HEK293 (cell line): ENCODE measurements around the gene ITGB5.

Source experiments
- TF ChIP-seq, protein P1 (sequence below): fragments of 450-650 bp; formaldehyde crosslinking; IDR thresholded peaks from 2 replicates; pipeline ENCODE4 v1.5.1; 2016; ENCODE audit warnings: missing biosample characterization, missing genetic modification characterization
- TF ChIP-seq, protein P2 (sequence below): fragments of 450-650 bp; formaldehyde crosslinking; IDR thresholded peaks from 2 replicates; pipeline ENCODE4 v1.5.1; 2016; ENCODE audit warnings: missing biosample characterization, missing genetic modification characterization
- TF ChIP-seq, protein P3 (sequence below): fragments of 450-650 bp; formaldehyde crosslinking; IDR thresholded peaks from 2 replicates; pipeline ENCODE4 v1.5.1; 2016; ENCODE audit warnings: missing biosample characterization, missing genetic modification characterization, low read depth

GRCh38 chr3:124834723-124835718 lies 52.1 kb downstream of the ITGB5 start:
- TF ChIP-seq, protein P1, sequence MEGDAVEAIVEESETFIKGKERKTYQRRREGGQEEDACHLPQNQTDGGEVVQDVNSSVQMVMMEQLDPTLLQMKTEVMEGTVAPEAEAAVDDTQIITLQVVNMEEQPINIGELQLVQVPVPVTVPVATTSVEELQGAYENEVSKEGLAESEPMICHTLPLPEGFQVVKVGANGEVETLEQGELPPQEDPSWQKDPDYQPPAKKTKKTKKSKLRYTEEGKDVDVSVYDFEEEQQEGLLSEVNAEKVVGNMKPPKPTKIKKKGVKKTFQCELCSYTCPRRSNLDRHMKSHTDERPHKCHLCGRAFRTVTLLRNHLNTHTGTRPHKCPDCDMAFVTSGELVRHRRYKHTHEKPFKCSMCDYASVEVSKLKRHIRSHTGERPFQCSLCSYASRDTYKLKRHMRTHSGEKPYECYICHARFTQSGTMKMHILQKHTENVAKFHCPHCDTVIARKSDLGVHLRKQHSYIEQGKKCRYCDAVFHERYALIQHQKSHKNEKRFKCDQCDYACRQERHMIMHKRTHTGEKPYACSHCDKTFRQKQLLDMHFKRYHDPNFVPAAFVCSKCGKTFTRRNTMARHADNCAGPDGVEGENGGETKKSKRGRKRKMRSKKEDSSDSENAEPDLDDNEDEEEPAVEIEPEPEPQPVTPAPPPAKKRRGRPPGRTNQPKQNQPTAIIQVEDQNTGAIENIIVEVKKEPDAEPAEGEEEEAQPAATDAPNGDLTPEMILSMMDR (tag by site-specific recombination), result no peak
- TF ChIP-seq, protein P2, sequence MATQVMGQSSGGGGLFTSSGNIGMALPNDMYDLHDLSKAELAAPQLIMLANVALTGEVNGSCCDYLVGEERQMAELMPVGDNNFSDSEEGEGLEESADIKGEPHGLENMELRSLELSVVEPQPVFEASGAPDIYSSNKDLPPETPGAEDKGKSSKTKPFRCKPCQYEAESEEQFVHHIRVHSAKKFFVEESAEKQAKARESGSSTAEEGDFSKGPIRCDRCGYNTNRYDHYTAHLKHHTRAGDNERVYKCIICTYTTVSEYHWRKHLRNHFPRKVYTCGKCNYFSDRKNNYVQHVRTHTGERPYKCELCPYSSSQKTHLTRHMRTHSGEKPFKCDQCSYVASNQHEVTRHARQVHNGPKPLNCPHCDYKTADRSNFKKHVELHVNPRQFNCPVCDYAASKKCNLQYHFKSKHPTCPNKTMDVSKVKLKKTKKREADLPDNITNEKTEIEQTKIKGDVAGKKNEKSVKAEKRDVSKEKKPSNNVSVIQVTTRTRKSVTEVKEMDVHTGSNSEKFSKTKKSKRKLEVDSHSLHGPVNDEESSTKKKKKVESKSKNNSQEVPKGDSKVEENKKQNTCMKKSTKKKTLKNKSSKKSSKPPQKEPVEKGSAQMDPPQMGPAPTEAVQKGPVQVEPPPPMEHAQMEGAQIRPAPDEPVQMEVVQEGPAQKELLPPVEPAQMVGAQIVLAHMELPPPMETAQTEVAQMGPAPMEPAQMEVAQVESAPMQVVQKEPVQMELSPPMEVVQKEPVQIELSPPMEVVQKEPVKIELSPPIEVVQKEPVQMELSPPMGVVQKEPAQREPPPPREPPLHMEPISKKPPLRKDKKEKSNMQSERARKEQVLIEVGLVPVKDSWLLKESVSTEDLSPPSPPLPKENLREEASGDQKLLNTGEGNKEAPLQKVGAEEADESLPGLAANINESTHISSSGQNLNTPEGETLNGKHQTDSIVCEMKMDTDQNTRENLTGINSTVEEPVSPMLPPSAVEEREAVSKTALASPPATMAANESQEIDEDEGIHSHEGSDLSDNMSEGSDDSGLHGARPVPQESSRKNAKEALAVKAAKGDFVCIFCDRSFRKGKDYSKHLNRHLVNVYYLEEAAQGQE (tag by site-specific recombination), result no peak
- TF ChIP-seq, protein P3, sequence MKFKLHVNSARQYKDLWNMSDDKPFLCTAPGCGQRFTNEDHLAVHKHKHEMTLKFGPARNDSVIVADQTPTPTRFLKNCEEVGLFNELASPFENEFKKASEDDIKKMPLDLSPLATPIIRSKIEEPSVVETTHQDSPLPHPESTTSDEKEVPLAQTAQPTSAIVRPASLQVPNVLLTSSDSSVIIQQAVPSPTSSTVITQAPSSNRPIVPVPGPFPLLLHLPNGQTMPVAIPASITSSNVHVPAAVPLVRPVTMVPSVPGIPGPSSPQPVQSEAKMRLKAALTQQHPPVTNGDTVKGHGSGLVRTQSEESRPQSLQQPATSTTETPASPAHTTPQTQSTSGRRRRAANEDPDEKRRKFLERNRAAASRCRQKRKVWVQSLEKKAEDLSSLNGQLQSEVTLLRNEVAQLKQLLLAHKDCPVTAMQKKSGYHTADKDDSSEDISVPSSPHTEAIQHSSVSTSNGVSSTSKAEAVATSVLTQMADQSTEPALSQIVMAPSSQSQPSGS (tag by site-specific recombination), result no peak
